Measurements from ENCODE around the gene COL17A1.

Gene COL17A1

DNA sequence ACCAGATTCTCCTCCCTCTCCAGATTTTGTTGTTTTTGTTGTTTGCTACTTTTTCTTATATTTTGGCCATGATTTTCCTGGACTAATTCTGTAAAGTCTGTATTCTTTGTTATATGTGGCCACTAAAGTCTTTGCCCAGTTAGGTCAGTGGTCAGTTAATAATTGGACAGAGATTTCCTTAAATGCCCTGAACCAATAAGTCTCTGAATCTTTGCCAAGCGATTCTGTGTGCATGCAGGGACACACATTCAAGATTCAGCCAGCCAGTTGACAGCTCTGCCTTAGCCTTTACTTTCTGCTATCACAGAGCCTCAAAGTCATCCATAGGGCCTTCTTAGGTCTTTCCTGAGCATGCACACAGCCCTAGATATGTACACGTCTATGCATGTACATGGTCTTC lies 11.0 kb upstream of the COL17A1 start:
- DNase-seq: no peak

DNA sequence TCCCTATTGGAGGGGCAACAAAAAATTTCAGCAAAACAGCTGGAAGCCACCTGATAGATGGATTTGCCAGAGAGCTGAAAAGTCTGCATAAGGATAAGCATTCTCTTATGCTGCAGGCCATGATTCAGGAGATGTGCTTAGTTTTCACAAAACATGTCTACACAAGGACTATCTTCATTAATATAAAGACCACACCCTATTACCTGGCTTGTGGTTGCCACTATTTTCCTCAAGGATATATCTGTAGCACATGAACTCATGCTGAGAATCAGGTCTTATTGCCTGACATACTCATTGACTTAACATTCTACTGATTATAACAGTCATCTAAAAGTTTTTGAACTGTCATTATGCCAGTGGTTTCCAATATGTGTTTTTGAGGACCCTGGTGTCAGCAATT lies 7.1 kb upstream of the COL17A1 start:
- no peak for DNase-seq

DNA sequence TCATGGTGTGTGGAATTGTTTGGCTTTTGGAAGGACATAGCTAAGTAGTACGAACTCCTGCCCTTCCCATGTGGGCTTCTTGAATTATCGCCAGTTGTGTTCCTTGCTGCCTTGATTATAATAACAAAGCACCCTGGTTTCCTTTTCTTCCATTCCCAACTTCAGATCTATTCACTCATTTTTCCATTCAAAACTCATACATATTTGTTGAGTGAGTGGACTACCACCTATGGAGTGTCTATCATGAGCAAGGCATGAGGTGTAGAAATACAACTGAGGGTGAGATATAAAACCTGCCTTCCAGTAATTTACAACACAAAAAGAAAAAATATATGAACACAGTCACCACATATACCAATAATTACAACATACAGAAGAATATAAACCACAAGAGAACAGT lies 4.9 kb upstream of the COL17A1 start:
- no peak for DNase-seq

- no peak for DNase-seq
Measured at GRCh38 chr10:104089621-104090020, 3.9 kb upstream of the COL17A1 start.

DNA sequence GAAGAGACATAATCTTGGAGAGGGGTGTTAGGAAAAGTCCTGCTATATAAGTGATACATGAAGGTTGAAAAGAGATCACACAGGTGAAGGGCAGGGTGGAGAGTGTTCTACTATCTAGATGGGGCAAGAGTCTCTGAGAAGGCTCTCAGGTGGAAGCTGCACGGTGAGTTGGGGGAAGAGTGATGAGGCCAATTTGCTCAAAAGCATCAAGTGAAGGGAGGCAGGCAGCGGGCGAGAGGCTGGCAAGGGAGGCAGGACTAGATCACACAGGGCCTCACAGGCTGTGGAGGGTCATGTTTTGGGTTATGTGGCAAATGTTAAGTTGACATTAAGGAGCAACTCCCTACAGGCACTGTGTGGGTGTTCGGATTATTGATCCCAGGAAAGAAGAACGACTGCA lies 2.6 kb upstream of the COL17A1 start:
- no peak for DNase-seq

- DNase-seq: no peak
Measured at GRCh38 chr10:104084482-104085142, 1.1 kb downstream of the COL17A1 start.

DNA sequence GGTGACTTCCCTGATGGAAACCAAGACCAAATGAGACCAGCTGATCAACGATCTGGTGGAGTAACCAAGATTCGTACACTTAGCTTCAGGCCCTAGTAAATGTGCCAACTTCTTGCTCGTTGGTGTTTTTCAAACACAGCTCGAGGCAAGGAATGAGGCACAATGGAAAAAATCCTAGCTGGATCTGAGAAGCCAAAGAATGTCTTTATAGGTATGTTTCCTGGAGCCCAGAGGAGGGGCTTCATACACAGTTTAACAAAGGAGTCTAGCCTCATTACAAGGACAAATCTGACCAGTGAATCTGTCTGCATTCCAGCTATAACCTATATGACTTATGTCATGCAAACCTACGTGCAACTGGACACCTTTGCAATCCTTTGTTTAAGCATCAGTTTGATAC lies 3.7 kb downstream of the COL17A1 start:
- DNase-seq: no peak

DNA sequence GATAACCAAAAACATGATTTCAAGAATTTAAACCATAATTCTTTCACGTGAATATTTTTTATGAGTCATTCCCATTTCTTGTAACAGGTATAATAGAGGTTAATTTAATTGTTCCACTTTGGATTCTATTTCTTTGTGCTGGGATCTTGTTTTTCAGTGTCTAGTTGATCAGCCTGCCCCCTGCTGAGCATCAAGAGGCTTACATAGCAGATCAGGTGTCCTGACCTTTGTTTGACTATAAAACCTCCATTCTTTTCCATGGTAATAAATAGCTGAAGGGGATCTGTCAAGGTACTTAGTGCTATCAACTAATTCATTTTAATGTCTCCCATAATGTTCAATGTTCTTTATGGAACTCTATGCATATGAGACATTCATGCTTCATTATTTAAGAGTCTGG lies 4.9 kb downstream of the COL17A1 start:
- no peak for DNase-seq

GRCh38 chr10:104077663-104078151 lies 8.0 kb downstream of the COL17A1 start:
- no peak for DNase-seq

- DNase-seq: no peak
Measured at GRCh38 chr10:104077247-104077646, 8.4 kb downstream of the COL17A1 start.

DNA sequence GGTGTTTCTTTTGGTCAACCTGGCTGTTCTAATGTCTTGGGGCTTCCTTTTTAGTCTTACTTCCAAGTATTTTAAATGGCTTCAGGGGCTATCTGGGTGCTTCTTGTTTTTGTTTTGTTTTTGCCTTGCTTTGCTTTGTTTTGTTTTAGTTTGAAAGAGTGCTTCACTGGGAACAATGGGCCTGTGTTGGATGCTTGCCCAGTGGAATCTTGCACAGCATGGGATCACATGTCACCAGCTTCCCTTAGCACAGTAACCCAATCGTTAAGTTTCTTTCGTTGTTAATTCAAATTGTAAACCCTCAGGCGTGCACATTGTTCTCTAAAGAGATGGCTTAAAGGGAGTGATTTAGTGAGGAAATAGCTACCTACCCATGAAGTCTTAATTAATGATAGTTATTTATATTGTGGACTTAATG lies 8.9 kb downstream of the COL17A1 start:
- DNase-seq: no peak

DNA sequence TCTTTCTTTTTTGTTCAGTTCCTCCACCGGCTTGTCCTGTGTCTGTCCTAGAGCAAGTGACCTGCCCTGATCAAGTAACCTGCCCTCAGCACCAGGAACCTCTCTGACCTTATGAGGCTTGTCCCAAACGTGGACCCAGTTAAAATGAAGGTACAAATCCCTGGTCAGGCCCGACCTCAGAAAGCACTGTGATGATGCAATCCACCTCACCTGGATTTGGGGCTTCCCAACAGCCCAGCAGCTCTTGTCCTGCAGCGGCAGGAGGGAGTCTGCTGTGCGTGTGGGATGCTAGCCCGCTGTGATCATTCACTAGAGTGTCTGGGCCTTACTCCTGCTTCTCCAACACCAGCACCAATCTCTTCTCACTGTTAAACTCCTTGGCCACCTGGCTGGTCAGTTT lies 11.2 kb downstream of the COL17A1 start:
- no peak for DNase-seq

DNA sequence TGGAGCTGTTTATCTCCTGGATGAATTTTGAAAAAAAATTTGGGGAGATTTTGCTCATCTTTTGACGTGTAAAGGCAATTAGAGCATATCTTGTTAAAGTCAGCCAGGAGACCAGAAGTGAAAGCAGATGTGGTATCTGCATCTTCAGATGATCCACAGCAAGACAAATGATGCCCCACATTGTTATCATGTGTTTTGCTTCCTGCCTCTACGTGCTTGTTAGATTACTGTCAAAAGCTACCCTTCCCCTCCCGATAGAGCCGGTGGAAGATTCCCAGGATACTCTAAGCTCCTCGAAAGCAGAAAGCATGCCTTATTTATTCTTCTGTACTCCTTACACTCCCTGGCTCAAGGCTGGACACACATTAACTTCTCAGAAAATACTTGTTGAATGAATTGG lies 12.9 kb downstream of the COL17A1 start:
- DNase-seq: no peak

GRCh38 chr10:104069613-104070012 lies 16.1 kb downstream of the COL17A1 start:
- DNase-seq: no peak

DNA sequence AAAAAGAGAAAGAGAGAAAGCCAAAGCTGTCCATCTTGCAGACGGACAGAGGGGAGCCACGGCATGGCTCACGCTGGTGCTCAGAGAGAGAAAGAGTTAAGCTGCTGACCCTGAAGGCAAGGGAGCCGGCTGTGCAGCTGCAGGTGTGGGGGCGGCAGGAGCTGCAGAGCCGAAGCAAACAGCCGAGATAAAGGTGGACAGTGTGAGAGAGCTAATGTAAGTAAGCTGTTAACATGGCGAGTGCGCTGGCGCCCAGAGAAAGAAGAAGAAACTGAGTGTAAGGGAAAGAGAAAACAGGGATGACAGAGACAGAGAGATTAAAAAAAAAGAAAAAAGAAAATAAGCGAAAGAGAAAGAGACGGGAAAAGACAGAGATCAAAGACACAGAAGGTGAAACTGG lies 18.2 kb downstream of the COL17A1 start:
- DNase-seq: no peak

DNA sequence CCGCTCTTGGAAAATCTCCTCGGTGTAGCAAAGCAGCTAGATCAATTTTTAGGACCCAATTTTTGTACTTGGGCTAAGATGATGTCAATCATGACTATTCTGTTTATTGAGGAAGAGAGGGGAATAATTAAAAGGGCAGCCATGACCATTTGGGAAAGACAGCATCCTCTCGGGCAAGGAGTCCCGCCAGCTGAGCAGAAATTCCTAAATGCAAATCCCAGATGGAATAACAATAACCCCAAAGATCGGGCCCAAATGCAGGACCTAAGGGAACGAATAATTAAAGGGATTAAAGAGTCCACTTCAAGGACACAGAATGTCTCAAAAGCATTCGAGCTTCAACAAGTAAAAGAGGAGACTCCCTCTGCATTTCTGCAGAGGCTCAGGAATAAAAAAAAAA lies 18.7 kb downstream of the COL17A1 start:
- DNase-seq: no peak

DNA sequence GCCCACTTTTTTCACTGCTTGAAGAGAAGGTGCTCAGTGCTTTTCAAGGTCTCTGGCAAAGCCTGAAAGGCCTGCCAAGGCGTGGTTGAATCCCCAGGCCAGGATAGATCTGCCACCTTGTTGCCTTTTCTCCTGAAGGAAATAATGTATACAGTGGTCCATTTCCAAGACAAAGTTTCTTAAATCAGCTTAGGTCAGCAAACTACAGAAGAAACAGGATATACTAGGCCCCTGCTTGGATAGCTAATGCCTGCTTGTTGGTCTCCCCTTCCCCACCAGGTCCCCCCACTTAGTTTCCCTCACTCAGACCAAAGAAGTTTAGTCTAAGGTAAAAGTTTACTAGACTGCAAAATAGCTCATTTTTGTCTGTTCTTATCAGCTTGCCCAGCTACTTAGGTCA lies 19.9 kb downstream of the COL17A1 start:
- DNase-seq: no peak

GRCh38 chr10:104061196-104061595 lies 24.5 kb downstream of the COL17A1 start:
- DNase-seq: no peak

GRCh38 chr10:104059364-104059763 lies 26.3 kb downstream of the COL17A1 start:
- DNase-seq: no peak

DNA sequence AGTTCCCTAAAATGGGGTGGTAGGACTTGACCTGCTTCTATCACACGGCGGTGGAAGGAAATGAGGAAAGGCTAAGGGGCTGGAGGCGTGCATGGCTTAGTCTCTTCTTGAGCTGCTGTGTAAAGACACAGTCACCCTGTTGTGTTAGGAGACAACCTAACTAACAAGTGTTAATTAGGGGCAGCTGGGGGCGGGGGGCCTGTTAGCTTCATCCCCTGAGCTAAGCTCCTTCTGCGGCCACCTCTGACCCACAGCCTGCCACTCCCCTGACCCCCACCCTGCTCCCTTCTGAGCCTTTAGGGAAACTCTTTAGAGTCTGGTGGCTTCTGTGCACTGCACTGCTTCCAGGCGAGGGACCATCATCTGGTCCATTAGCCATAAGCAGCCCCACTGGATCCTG lies 28.0 kb downstream of the COL17A1 start:
- no peak for DNase-seq

- no peak for DNase-seq
Measured at GRCh38 chr10:104056619-104057273, 28.9 kb downstream of the COL17A1 start.

GRCh38 chr10:104054430-104054829 lies 31.2 kb downstream of the COL17A1 start:
- DNase-seq: no peak

GRCh38 chr10:104053201-104053600 lies 32.5 kb downstream of the COL17A1 start:
- DNase-seq: no peak

DNA sequence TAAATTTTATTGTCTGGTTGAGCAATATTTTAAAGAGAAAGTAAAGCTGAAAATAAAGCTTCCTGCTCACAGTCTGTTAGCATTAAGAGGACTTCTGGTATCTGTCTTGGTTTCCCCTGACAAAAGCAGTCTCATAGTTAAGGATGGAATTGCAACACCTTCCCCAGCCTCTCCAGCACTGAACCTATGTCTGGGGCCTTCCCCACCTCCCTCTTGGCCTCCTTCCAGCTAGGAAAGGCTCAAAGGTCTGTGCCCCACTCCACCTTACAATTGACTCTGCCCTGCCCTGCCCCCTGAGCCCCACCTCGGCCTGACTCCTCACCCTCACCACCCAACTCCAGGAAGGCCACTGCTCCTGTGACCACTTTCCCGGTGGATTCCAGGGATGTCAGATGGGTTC lies 33.2 kb downstream of the COL17A1 start:
- DNase-seq: no peak
